Epithelial cell of prostate (primary cell): ENCODE results near the gene SLC16A12.
"Not testable (repeated sequence)": the region's sequence is repeated elsewhere in the genome, so short reads cannot be mapped to it uniquely, and the experiment has no call there.

Source experiments
- DNase-seq: peaks from one replicate; pipeline ENCODE4 v3.0.0-alpha.2; 2011; ENCODE audit warnings: low read depth, low spot score
- H3K27ac ChIP-seq: fragments of 450-650 bp; 2 replicates; pipeline ENCODE4 v1.5.1; 2017; ENCODE audit warnings: mild to moderate bottlenecking

The SLC16A12 gene

GRCh38 chr10:89431977-89432376, 103.4 kb downstream of the SLC16A12 start:
- H3K27ac ChIP-seq = no peak overlapping the region
- DNase-seq = no peak

DNA sequence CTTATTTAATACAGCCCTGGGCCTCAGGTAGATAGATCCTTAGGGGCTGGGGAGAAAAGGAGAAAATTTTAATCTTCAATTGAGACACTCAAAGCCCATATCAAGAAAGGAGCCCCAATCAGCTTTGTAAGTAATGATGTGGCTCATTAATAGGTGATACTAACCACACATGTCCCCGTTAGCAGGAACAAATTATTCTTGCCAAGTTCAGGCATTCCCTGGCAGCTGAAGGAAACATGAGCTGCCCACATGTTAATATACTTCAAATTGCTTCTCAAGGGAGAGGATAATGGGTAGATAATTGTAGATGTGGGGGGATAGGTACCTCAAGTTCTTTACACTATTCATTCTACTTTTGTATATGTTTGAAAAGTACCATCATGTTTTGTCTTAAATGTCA, 106.5 kb downstream of the SLC16A12 start:
- H3K27ac ChIP-seq = no peak overlapping the region
- no peak for DNase-seq

GRCh38 chr10:89427629-89428028, 107.8 kb downstream of the SLC16A12 start:
- DNase-seq = no peak
- H3K27ac ChIP-seq = no peak overlapping the region

- H3K27ac ChIP-seq = no peak overlapping the region
- no peak for DNase-seq
Observed at GRCh38 chr10:89426230-89426868, 109.0 kb downstream of the SLC16A12 start.

DNA sequence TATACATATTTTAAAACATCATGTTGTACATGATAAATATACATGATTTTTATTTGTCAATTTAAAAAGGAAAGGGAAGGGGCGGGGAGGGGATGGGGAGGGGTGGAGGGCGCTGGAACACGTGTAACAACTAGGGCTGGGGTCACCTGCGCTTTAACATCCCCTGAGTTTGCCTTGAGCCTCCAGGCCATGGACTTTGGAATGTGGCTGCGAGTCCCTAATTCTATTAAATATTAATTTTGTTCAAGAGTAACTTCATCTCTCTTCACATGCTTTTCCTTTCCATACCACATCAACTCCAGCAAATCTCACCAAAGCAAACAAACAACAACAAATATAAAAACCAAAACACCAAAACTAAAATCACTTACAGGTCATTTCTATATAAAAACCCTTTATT, 110.4 kb downstream of the SLC16A12 start:
- no peak for DNase-seq
- no peak overlapping the region for H3K27ac ChIP-seq

GRCh38 chr10:89421018-89421476, 114.3 kb downstream of the SLC16A12 start:
- peak overlapping the region; percentile 32 for H3K27ac ChIP-seq
- DNase-seq = peak; percentile 65

GRCh38 chr10:89419548-89419947, 115.8 kb downstream of the SLC16A12 start:
- no peak overlapping the region for H3K27ac ChIP-seq
- no peak for DNase-seq

GRCh38 chr10:89416465-89416864, 118.9 kb downstream of the SLC16A12 start:
- no peak overlapping the region for H3K27ac ChIP-seq
- no peak for DNase-seq

DNA sequence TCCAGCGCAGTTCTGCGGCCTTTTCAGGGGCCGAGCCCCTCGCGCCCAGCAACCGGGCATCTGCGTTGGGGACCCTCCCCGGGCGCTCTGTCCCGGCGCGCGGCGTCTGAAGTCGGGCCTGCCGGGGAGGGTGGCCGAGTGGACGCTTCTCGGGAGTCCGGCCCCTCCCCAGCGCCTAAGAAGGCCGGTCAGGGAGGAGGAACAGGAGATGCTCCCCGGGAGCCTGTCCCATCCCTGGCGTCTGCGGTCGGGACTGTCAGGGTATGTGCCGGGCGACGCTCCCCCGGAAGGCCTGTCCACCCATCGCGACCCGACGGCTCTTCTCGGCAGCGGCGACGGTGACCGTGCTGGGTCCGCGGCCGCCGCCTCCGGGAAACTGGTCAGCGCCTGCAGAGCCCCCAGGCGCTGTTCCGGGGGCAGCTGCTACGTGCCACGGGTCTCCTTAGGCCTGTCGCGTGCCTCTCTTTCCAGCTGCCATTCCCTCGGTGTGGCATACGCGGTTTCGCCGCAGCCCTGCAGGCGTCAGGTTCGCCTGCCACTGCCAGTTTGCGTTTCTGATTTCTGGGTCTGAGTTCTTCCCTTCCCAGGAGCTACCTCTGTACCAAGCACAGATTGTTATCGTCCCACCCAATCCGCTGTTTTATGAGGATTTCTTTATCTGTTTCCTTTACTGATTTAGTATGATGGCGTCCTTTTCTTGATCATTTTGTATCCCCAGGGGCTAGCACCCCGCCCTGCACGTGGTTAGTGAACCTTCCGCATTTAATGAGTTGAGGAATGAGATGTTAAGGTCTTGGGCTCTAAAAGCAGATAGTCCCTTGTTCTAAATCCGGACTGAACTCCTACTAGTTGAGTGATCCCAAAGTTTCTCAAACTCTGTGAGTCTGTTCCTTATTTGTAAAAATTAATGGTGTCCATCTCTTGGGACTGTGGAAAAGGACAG, 120.2 kb downstream of the SLC16A12 start:
- DNase-seq = no peak
- peak overlapping the region; percentile 47 for H3K27ac ChIP-seq

GRCh38 chr10:89414146-89414878, 121.1 kb downstream of the SLC16A12 start, which contains the start of gene IFIT5:
TSS of gene IFIT5 (plus strand) at chr10:89414568. CDS start at chr10:89414799, 231 bp downstream.
- peak within 1 kb of the TSS; percentile 47 for H3K27ac ChIP-seq
- no peak for DNase-seq

DNA sequence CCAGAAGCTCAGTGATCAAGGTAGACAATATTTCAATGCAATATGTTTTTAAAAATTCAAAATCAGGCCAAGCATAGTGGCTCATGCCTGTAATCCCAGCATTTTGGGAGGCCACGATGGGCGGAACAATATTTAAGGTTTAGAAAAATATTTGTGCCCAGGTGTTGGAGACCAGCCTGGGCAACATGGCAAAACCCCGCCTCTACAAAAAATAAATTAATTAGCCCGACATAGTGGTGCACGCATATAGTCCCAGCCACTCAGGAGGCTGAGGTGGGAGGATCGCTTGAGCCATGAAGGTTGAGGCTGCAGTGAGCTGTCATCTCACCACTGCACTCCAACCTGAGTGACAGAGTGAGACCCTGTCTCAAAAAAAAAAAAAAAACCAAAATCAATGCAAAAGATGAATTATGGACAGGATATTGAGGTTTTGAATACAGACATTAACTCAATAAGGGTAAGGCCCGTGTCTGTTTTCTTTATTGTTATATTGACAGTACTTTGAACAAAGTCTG, 121.9 kb downstream of the SLC16A12 start:
- no peak overlapping the region for H3K27ac ChIP-seq
- DNase-seq = no peak

DNA sequence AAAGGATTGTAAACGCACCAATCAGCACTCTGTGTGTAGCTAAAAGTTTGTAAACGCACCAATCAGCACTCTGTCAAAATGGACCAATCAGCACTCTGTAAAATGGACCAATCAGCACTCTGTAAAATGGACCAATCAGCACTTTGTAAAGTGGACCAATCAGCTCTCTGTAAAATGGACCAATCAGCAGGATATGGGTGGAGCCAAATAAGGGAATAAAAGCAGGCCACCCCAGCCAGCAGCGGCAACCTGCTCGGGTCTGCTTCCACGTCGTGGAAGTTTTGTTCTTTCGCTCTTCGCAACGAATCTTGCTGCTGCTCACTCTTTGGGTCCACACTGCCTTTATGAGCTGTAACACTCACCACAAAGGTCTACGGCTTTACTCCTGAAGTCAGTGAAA, 123.1 kb downstream of the SLC16A12 start:
- DNase-seq, H3K27ac ChIP-seq: not testable (repeated sequence)

DNA sequence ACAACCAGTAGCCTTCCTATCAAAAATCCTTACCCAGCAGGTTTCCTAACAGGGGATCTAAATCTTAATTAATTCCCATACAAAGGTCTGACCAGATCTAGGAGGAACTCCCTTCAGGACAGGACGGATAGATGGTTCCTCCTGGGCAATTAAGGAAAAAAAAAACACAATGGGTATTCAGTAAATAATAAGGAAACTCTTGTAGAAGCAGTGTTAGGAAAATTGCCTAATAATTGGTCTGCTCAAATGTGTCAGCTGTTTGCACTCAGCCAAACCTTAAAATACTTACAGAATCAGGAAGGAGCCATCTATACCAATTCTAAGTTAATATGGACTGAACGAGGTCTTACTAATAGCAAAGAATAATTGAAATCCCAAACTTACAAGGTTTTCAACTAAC, 124.3 kb downstream of the SLC16A12 start:
- H3K27ac ChIP-seq, DNase-seq: not testable (repeated sequence)

DNA sequence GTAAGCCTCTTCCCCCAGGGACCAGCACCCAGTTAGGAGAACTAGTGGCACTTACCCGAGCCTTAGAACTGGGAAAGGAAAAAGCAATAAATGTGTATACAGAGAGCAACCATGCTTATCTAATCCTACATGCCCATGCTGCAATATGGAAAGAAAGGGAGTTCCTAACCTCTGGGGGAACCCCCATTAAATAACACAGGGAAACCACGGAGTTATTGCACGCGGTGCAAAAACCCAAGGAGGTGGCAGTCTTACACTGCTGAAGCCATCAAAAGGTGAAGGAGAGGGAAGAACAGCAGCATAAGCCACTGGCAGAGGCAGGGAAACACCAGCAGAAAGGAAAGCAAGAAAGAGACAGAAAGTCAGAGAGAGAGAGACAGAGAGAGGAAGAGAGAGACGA, 124.8 kb downstream of the SLC16A12 start:
- not testable (repeated sequence) for DNase-seq, H3K27ac ChIP-seq

- DNase-seq, H3K27ac ChIP-seq: not testable (repeated sequence)
Observed at GRCh38 chr10:89409282-89409681, 126.1 kb downstream of the SLC16A12 start.

DNA sequence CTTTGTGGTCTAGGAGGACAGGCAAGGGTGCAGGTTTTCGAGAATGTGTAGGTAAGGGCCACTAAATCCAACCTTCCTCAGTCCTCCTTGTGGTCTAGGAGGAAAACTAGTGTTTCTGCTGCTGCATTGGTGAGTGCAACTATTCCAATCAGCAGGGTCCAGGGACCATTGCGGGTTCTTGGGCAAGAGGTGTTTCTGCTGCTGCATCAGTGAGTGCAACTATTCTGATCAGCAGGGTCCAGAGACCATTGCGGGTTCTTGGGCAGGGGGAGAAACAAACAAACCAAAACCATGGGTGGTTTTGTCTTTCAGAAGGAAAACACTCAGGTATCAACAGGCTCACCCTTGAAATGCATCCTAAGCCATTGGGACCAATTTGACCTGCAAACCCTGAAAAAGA, 127.6 kb downstream of the SLC16A12 start:
- H3K27ac ChIP-seq, DNase-seq: not testable (repeated sequence)

- DNase-seq, H3K27ac ChIP-seq: not testable (repeated sequence)
Observed at GRCh38 chr10:89406178-89406577, 129.2 kb downstream of the SLC16A12 start.

DNA sequence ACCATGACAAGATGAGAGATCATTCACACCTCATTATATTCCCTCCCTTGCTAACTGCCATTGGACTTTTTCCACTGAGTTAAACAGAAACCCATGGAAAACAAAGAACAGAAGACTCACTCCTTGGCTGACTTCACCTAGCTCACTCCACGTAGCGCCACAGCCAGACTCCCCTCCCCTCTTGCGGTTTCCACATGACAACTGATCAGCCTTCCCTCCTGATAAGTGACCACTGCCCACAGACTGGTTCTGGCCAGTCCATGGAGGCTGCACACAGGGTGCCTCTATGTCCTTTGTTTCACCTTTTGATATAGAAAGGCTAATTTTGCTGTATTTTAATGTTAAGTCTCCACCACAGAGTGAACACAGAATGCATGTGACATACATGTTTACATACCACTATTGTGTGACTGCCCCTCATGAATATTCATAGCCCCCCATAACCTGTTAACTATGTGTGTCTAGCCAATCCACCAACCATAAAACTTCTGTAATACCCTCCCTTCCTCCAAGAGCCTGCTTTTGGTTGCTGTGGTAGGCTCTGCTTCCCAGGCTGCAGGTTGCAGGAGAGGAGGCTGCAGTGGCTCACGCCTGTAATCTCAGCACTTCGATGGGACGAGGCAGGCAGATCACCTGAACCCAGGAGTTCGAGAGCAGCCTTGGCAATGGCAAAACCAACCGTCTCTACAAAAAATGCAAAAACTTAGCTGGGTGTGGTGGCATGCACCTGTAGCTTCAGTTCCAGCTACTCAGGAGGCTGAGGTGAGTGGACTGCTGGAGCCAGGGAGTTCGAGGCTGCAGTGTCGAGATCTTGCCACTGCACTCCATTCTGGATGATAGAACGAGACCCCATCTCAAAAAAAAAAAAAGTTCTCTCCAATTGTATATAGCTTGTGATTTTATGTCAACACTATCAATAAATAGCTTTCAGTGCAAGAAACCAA, 131.0 kb downstream of the SLC16A12 start:
- H3K27ac ChIP-seq = no peak overlapping the region
- no peak for DNase-seq

- DNase-seq = no peak
- H3K27ac ChIP-seq = no peak overlapping the region
Observed at GRCh38 chr10:89403043-89403442, 132.4 kb downstream of the SLC16A12 start.
